Measurements from ENCODE around the gene DDX4.
"Not testable (repeated sequence)": the region's sequence is repeated elsewhere in the genome, so short reads cannot be mapped to it uniquely, and the experiment has no call there.

DDX4 gene

GRCh38 chr5:55731848-55732247 is 6.0 kb upstream of the DDX4 start:
- DNase-seq = no peak

GRCh38 chr5:55732585-55732984 is 5.3 kb upstream of the DDX4 start:
- no peak for DNase-seq

GRCh38 chr5:55734658-55735057 is 3.2 kb upstream of the DDX4 start:
- no peak for DNase-seq

GRCh38 chr5:55742778-55743177 is 4.9 kb downstream of the DDX4 start:
- no peak for DNase-seq

- no peak for DNase-seq
Measured at GRCh38 chr5:55747778-55748318, 10.0 kb downstream of the DDX4 start.

- DNase-seq = no peak
Measured at GRCh38 chr5:55749387-55749786, 11.5 kb downstream of the DDX4 start.

- DNase-seq = no peak
Measured at GRCh38 chr5:55750063-55750462, 12.2 kb downstream of the DDX4 start.

- no peak for DNase-seq
Measured at GRCh38 chr5:55750499-55750898, 12.6 kb downstream of the DDX4 start.

- DNase-seq = no peak
Measured at GRCh38 chr5:55758231-55758630, 20.4 kb downstream of the DDX4 start.

GRCh38 chr5:55758714-55759113 is 20.9 kb downstream of the DDX4 start:
- no peak for DNase-seq

- DNase-seq = not testable (repeated sequence)
Measured at GRCh38 chr5:55761721-55762120, 23.9 kb downstream of the DDX4 start.

GRCh38 chr5:55763746-55764420 is 26.0 kb downstream of the DDX4 start:
- DNase-seq = no peak

- no peak for DNase-seq
Measured at GRCh38 chr5:55768279-55768678, 30.4 kb downstream of the DDX4 start.

GRCh38 chr5:55771175-55771655 is 33.4 kb downstream of the DDX4 start:
- no peak for DNase-seq

- no peak for DNase-seq
Measured at GRCh38 chr5:55773057-55773456, 35.2 kb downstream of the DDX4 start.

- no peak for DNase-seq
Measured at GRCh38 chr5:55777332-55777731, 39.5 kb downstream of the DDX4 start.

- DNase-seq = no peak
Measured at GRCh38 chr5:55800924-55801323, 63.1 kb downstream of the DDX4 start.

GRCh38 chr5:55808814-55809213 is 71.0 kb downstream of the DDX4 start:
- not testable (repeated sequence) for DNase-seq

GRCh38 chr5:55815939-55816338 is 78.1 kb downstream of the DDX4 start:
- DNase-seq = not testable (repeated sequence)

- DNase-seq = no peak
Measured at GRCh38 chr5:55816342-55816741, 78.5 kb downstream of the DDX4 start.

- DNase-seq = no peak
Measured at GRCh38 chr5:55817030-55817429, 79.2 kb downstream of the DDX4 start.

- DNase-seq = no peak
Measured at GRCh38 chr5:55820488-55820887, 82.6 kb downstream of the DDX4 start.

GRCh38 chr5:55821731-55822512 is 84.1 kb downstream of the DDX4 start:
- no peak for DNase-seq

- DNase-seq = no peak
Measured at GRCh38 chr5:55823151-55823796, 85.4 kb downstream of the DDX4 start.
